Measurements from ENCODE around the gene PLEKHA4. TPM values are rescaled to one million over a fixed set of nuclear protein-coding genes. Genes with fewer than 3 reads are reported as not detected.
"Not testable (repeated sequence)": the region's sequence is repeated elsewhere in the genome, so short reads cannot be mapped to it uniquely, and the experiment has no call there.

Gene PLEKHA4, protein sequence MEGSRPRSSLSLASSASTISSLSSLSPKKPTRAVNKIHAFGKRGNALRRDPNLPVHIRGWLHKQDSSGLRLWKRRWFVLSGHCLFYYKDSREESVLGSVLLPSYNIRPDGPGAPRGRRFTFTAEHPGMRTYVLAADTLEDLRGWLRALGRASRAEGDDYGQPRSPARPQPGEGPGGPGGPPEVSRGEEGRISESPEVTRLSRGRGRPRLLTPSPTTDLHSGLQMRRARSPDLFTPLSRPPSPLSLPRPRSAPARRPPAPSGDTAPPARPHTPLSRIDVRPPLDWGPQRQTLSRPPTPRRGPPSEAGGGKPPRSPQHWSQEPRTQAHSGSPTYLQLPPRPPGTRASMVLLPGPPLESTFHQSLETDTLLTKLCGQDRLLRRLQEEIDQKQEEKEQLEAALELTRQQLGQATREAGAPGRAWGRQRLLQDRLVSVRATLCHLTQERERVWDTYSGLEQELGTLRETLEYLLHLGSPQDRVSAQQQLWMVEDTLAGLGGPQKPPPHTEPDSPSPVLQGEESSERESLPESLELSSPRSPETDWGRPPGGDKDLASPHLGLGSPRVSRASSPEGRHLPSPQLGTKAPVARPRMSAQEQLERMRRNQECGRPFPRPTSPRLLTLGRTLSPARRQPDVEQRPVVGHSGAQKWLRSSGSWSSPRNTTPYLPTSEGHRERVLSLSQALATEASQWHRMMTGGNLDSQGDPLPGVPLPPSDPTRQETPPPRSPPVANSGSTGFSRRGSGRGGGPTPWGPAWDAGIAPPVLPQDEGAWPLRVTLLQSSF
- 2.6 and 6.5 TPM in 2 replicates for total RNA-seq

DNA sequence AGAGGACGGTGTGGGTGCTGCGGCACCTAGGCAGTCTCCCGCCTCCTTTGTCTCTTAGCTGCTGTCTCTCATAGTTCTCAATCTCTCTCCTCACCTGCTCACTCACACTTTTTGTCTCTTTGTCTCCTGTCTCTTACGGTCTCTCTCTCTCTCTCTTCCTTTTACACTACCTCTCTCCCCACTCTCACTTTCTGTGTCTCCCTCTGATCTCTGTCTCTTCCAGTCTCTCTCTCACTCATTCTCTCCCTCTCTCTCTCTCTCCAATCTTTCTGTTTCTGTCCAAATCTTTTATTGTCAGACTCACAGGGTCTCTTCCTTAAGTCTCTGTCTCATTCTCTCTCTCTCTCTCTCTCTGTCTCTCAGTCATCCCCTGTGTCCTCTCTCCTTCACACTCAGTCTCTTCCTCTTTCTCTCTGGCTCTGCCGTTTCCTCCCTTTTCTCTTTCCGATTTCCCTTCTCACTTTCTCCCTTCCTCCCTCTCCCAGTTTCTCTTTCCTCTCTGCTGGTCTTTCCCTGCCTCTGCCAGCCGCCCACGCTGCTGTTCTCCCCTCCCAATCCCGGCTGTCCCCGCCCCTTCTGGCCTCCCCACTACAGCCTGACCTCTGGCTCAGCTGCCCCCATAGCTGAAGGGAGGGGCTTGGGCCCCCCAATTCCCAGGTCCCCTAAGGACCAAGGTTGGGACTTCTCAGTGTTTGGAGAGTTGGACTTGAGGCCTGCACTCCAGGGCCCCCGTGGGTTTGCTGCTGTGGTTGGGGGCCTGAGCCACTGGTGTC is at the start of gene PLEKHA4:
Gene PLEKHA4, minus strand, starts transcription at position 504 of the 773 bp plus-strand sequence. CDS start 997 bp downstream, outside the sequence.
- no peak for DNase-seq

GRCh38 chr19:48918071-48918470 is 49.7 kb upstream of the PLEKHA4 start:
- DNase-seq: no peak

DNA sequence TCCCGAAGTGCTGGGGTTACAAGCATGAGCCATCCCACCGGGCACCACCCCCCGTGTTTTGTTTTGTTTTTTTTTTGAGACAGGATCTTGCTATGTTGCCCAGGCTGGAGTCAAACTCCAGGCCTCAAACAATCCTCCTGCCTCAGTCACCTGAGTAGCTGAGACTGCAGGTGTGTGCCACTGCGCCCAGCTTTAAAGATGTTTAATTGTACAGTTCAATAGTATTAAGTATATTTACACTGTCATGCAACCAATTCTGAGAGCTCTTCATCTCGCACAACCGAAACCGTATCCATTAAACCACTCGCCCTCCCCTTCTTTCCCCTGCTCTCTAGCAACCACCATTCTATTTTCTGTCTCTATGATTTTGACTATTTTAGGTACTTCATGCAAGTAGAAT is 47.3 kb upstream of the PLEKHA4 start:
- DNase-seq: no peak

- DNase-seq: no peak
Measured at GRCh38 chr19:48914181-48914580, 45.8 kb upstream of the PLEKHA4 start.

- DNase-seq: no peak
Measured at GRCh38 chr19:48913114-48913889, 44.9 kb upstream of the PLEKHA4 start.

- no peak for DNase-seq
Measured at GRCh38 chr19:48910803-48911202, 42.4 kb upstream of the PLEKHA4 start.

DNA sequence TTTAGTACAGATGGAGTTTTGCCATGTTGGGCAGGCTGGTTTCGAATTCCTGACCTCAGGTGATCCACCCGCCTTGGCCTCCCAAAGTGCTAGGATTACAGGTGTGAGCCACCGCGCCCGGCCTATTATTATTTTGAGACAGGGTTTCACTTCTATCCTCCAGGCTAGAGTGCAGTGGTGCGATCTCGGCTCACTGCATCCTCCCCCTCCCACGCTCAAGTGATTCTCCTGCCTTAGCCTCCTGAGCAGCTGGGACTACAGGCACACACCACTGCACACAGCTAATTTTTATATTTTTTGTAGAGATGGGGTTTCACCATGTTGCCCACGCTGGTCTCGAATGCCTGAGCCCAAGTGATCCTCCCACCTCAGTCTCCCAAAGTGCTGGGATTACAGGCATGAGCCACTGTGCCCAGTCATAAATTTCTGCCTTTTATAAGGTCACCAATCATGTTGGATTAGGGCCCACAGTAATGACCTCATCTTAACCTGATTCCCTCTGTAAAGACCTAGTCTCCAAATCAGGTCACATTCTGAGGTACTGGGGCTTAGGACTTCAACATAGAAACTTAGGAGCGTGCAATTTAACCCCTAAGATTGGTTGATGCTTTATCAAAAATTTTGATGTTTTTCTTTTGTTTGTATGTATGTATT is 41.1 kb upstream of the PLEKHA4 start:
- not testable (repeated sequence) for DNase-seq

DNA sequence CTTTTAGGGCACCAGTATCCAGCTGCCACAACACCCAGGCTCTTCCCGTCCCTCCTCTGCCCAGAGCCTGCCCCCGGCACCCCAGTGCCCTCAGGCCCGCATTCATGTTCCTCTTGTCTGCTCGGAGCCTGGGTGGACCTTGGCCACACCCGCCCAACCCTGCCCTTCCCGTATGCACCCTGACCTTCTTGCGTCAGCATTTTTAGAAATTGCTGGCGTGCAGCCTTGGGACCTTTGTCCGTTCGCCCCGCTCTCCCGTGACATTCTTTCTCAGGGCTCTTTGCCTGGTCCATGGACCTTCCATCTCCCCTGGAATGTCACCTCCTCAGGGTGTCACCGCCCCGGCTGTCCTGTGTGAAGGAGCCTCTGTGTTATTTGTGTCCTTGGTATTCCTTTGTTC is 39.3 kb upstream of the PLEKHA4 start:
- no peak for DNase-seq

- DNase-seq: no peak
Measured at GRCh38 chr19:48906324-48906723, 37.9 kb upstream of the PLEKHA4 start.

GRCh38 chr19:48905664-48906063 is 37.2 kb upstream of the PLEKHA4 start:
- DNase-seq: no peak

- not testable (repeated sequence) for DNase-seq
Measured at GRCh38 chr19:48903788-48904187, 35.4 kb upstream of the PLEKHA4 start.

- DNase-seq: not testable (repeated sequence)
Measured at GRCh38 chr19:48902291-48902690, 33.9 kb upstream of the PLEKHA4 start.

DNA sequence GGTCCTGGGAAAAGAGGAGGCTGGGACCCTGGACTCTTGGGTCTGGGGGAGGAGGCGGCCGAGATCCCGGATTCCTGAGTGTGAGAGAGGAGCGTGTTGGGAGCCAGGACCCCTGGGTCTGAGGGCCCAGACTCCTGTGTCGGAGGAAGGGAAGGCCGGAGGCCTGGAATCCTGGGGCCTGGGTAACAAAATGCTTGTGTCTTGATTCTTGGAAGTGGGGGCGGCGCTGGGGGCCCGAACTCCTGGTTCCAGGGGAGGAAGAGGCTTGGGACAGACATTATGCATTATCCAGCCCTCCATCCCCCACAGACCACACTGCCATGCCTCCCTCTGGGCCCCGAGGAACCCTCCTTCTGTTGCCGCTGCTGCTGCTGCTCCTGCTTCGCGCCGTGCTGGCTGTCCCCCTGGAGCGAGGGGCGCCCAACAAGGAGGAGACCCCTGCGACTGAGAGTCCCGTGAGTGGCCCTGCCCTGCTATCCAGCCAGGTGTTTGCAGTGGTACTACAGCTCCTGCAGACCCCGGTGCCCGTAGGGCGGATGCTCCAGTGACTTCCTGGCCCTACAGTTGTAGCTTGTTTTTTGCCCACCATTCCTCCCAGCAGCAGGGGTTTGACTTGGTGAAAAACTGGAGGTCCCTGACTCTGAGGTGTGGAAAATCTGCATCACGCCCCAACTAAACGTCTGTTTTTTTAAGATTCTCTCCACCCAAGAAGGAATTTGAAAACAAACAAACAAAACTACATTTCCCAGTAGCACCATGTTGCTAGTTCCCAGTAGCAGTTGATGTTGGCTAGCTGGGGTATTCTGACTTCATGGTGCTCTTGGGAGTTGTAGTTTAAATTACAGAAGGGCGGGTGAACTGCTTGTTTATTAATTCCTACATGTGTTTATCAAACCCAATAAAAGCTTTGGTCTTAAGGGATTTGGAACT is 32.3 kb upstream of the PLEKHA4 start:
- peak; percentile 42 for DNase-seq

- DNase-seq: peak; percentile 98
Measured at GRCh38 chr19:48899781-48900476, 31.5 kb upstream of the PLEKHA4 start, which contains the start of gene NUCB1. Gene NUCB1 (plus strand): TSS chr19:48900312. CDS start chr19:48900797, 485 bp downstream.

DNA sequence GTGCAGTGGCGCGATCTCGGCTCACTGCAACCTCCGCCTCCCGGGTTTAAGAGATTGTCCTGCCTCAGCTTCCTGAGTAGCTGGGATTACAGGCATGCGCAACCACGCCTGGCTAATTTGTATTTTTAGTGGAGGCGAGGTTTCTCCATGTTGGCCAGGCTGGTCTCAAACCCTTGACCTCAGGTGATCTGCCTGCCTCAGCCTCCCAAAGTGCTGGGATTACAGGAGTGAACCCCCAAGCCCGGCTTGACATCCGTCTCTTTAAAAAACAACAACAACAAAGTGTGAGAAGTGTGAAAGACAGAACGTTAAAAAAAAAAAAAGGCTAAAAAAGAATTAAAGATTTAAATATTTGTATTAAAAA is 31.0 kb upstream of the PLEKHA4 start:
- not testable (repeated sequence) for DNase-seq

GRCh38 chr19:48897181-48897580 is 28.8 kb upstream of the PLEKHA4 start:
- no peak for DNase-seq

- peak; percentile 55 for DNase-seq
Measured at GRCh38 chr19:48896191-48896720, 27.8 kb upstream of the PLEKHA4 start.

- no peak for DNase-seq
Measured at GRCh38 chr19:48895226-48895625, 26.8 kb upstream of the PLEKHA4 start.

- no peak for DNase-seq
Measured at GRCh38 chr19:48890551-48890950, 22.1 kb upstream of the PLEKHA4 start.

All from dermis blood vessel endothelial cell (primary cell).